NT2/D1 (cell line): ENCODE measurements around the gene TTC23.

Source experiments
- SUZ12 ChIP-seq: IDR thresholded peaks from 2 replicates; pipeline ENCODE4 v1.6.1; 2011; ENCODE audit not compliant: insufficient read length, insufficient read depth; ENCODE audit errors: extremely low read depth
- YY1 ChIP-seq: IDR thresholded peaks from 2 replicates; pipeline ENCODE4 v1.6.1; 2011; ENCODE audit not compliant: insufficient read length, insufficient read depth
- ZNF274 ChIP-seq: IDR thresholded peaks from 2 replicates; pipeline ENCODE4 v1.6.1; 2011; ENCODE audit warnings: mild to moderate bottlenecking, low read depth, low read length

GRCh38 chr15:99099661-99100060 lies 149.7 kb downstream of the TTC23 start:
- no peak for TF ChIP-seq YY1
- TF ChIP-seq SUZ12: no peak
- TF ChIP-seq ZNF274: no peak
